Activated CD4-positive, CD25-positive, alpha-beta regulatory T cell treated with anti-CD3 and anti-CD28 coated beads, Interleukin-2, amount 50 U/mL, for 24 hours (primary cell): ENCODE results near the gene AARS2.
"Not testable (repeated sequence)": the region's sequence is repeated elsewhere in the genome, so short reads cannot be mapped to it uniquely, and the experiment has no call there.

Experiments
- ATAC-seq, 2 donors: fragments of 150-1000 bp; cut with Tn5 transposase; one replicate each; pipeline ENCODE4 v1.10.0; 2021; ENCODE audit warnings: mild to moderate bottlenecking in 1 of 2, moderate library complexity in 1 of 2

AARS2 gene

GRCh38 chr6:44329858-44330257, 16.7 kb upstream of the AARS2 start:
- ATAC-seq = no peak

- ATAC-seq = not testable (repeated sequence)
Observed at GRCh38 chr6:44328203-44328602, 15.1 kb upstream of the AARS2 start.

- ATAC-seq = no peak
Observed at GRCh38 chr6:44327760-44328159, 14.6 kb upstream of the AARS2 start.

GRCh38 chr6:44327096-44327495, 13.9 kb upstream of the AARS2 start:
- ATAC-seq = no peak

GRCh38 chr6:44321210-44321609, 8.1 kb upstream of the AARS2 start:
- ATAC-seq = no peak

- ATAC-seq = not testable (repeated sequence)
Observed at GRCh38 chr6:44317136-44317631, 4.0 kb upstream of the AARS2 start.

GRCh38 chr6:44316481-44316880, 3.3 kb upstream of the AARS2 start:
- ATAC-seq = no peak

- no peak for ATAC-seq
Observed at GRCh38 chr6:44315951-44316350, 2.8 kb upstream of the AARS2 start.

- ATAC-seq = no peak
Observed at GRCh38 chr6:44315516-44315915, 2.4 kb upstream of the AARS2 start.

- not testable (repeated sequence) for ATAC-seq
Observed at GRCh38 chr6:44314657-44315056, 1.5 kb upstream of the AARS2 start.

- ATAC-seq = no peak
Observed at GRCh38 chr6:44311767-44312166, 1.4 kb downstream of the AARS2 start.

- no peak for ATAC-seq
Observed at GRCh38 chr6:44311304-44311703, 1.8 kb downstream of the AARS2 start.

GRCh38 chr6:44310241-44310640, 2.9 kb downstream of the AARS2 start:
- ATAC-seq = no peak

GRCh38 chr6:44309631-44310030, 3.5 kb downstream of the AARS2 start:
- no peak for ATAC-seq

GRCh38 chr6:44309092-44309491, 4.1 kb downstream of the AARS2 start:
- ATAC-seq = no peak

GRCh38 chr6:44307217-44307616, 5.9 kb downstream of the AARS2 start:
- ATAC-seq = no peak

GRCh38 chr6:44306710-44307109, 6.4 kb downstream of the AARS2 start:
- no peak for ATAC-seq

- ATAC-seq = no peak
Observed at GRCh38 chr6:44305200-44305725, 7.9 kb downstream of the AARS2 start.

GRCh38 chr6:44304282-44305199, 8.6 kb downstream of the AARS2 start:
- ATAC-seq = peak; percentile 60 to 67

- no peak for ATAC-seq
Observed at GRCh38 chr6:44303842-44304241, 9.3 kb downstream of the AARS2 start.

GRCh38 chr6:44302856-44303255, 10.3 kb downstream of the AARS2 start:
- no peak for ATAC-seq

- no peak for ATAC-seq
Observed at GRCh38 chr6:44301782-44302564, 11.2 kb downstream of the AARS2 start.

- ATAC-seq = no peak
Observed at GRCh38 chr6:44301106-44301505, 12.0 kb downstream of the AARS2 start.
